Dermis microvascular lymphatic vessel endothelial cell (primary cell): Measurements from ENCODE around the gene DDX25. TPM values are rescaled to one million over a fixed set of nuclear protein-coding genes. Genes with fewer than 3 reads are reported as not detected.
A peak's percentile ranks its signal among the peaks of the same experiment; 100 is the strongest.
"Not testable (repeated sequence)": the region's sequence is repeated elsewhere in the genome, so short reads cannot be mapped to it uniquely, and the experiment has no call there.

ENCODE experiments used
- DNase-seq, 2 donors: peaks; one replicate each; pipeline versions ENCODE4 v3.0.0 to v3.0.0-alpha.2; 2010; ENCODE audit warnings: low read depth in 2 of 2
- total RNA-seq: library from RNA; depleted of rRNA; stranded (reverse); fragments of >200 nt; gene quantifications from 2 replicates; pipeline ENCODE4 v1.2.1, GENCODE V29; 2014

Gene DDX25
- total RNA-seq, 1 donor from 2014 or later, result not detected

DNA sequence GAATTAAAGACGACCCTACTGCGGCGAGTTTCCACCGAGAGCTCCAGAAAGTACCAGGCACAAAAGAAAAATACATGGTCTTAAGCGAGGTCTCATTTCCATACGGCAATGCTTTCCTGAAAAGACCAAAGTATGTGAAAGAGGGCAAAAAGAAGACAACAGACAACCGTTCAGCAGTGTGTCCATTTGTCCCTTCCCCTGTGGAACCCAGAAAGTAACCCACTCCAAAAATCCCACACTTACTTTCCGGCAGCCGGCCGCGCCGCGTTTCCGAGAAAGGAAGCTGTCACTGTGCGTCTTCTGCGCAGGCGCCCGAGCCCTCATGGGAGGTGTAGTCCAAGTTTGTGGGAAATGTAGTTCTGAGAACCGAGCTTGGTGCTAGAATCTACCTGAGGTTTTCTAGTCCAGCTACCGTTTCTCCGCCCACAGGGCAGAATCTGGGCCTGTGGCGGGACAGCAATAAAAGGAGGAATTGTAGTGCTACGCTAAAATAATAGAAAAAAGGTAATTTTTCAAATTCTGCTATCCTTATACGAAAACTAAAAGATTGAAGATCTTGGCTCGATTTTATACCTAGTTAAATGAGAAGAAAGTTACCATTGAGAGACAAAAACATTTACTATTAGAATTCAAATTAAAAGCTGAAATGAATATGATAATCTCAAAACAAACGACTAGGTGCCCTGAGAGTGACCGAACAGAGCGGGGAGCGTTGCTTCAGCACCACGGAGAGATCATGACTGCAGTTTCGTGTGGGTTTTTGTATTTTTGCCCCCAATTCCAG, 1.2 kb upstream of the DDX25 start, which contains the start of gene PUS3:
Gene PUS3, minus strand, starts transcription at position 280 of the 784 bp plus-strand sequence. CDS start 6,922 bp downstream, outside the sequence.
- peak; percentile 71 to 84 for DNase-seq

DNA sequence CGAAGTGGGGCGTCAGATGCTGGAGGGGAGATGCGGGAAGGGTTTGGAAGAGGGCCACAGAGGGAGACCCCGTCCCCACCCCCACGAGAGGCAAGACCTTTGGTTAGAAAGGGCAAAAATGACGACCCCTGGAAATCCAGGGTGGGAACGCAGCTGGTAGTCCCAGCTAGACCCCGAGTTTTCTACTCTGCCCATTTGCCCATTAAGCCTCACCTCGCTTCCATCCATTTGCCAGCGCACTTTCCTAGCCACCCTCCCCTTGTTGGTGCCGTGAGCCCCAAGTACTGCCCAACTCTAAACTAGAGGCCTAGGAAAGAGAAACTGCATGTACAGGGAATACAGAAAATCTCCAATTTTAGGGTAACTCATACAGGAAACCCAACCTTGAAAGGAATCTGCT, 370 bp downstream of the DDX25 start:
- DNase-seq, result no peak

- DNase-seq, result no peak
Observed at GRCh38 chr11:125910226-125910849, 6.0 kb downstream of the DDX25 start.

DNA sequence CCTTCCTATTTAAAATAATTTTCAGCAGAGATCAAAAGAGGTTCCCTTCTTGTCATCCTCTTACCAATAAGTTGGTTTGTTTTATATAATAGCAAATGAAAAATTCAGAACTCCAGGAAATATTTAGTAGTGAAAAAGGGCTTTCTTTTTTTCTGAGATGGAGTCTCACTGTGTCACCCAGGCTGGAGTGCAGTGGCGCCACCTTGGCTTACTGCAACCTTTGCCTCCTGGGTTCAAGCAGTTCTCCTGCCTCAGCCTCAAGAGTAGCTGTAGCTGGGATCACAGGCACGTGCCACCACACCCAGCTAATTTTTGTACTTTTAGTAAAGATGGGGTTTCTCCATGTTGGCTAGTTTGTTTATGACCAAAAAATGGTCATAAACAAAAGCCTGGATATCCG, 10.3 kb downstream of the DDX25 start:
- not testable (repeated sequence) for DNase-seq

- DNase-seq, result no peak
Observed at GRCh38 chr11:125916683-125917347, 12.5 kb downstream of the DDX25 start.

DNA sequence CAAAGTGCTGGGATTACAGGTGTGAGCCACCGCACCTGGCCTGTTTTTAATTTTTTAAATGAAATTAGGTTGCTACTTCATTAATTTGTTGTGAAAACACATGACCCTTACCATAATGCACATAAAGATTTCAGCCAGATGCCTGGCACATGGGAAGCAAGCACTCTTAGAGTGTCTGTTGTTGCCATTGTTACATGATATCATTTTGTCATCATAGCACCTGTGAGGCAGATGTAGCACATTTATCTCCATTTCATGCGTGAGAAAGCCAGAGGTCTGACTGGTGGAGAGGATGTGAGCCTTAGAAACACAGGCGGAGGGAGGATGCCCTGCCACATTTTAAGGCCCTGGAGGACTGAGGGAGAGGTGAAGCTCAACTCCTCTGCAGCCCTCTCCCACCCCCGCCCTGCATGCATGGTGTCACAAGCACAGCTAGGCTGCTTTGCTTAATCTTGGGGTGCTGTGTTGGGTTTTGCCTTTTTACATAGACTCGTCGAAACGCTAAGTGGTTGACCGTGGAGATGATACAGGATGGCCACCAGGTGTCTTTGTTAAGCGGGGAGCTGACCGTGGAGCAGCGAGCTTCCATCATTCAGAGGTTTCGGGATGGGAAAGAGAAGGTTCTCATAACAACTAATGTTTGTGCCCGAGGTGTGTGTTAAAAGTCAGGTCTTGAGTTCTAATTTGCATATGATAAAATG, 14.0 kb downstream of the DDX25 start:
- no peak for DNase-seq

DNA sequence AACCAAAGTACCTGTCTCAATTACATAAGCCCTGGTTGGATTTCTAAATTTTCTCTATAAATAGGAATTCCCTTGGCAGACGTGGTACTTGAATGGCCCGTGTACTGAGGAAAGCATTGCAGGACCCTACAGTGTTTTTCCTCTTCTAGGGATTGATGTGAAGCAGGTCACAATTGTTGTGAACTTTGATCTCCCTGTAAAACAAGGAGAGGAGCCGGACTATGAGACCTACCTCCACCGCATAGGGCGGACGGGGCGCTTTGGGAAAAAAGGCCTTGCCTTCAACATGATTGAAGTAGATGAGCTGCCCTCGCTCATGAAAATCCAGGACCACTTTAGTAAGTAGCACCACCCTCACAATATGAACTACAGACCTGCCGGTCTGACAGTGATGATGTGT, 16.7 kb downstream of the DDX25 start:
- no peak for DNase-seq

DNA sequence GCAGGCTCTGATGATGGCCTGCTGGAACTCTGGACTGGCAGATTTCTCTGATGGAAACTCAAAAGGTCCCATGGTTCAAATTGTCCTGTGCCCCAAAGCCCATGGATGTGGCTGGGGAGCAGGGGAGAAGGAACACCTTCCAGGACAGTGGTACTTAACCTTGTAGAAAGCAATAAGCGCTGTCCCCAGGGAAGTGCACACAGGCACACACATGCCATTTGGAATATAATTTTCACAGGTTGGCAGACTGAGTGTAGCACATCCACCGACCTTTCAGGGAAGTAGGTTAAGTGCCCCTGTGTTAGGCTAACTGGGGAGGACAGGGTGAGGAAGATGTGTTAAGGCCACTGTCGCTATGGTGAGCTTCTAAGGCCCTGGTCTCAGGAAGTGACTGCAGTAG, 17.8 kb downstream of the DDX25 start:
- no peak for DNase-seq

DNA sequence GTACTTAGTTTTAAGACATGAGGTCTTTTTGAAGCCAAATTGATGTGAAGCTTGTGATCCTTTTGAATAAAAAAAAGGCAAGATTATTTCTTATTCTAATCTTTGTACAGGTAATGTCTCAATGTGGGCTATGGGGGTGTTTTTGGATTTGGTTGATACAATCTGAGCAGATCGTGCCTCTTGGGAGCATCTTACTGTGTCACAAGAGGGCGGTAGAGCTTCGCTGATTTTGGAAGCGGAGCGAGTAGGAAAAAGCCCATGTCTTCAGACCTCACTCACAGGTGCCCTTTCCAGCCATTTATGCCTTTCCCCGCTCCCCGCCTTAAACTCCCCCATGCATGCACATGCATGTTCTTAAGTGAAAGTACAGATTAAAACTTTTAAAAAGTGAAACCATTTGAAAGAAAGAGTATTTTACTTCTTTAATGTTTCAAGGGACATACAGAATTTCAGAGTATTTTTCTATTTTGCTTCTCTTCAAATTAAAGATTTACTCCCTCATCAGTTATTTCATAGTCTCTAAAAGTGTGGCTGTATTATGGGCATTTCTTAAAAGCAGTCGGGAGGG, 18.8 kb downstream of the DDX25 start:
- peak; percentile 63 to 73 for DNase-seq

GRCh38 chr11:125923633-125924032, 19.3 kb downstream of the DDX25 start:
- no peak for DNase-seq

- DNase-seq, result no peak
Observed at GRCh38 chr11:125924384-125925007, 20.2 kb downstream of the DDX25 start.

DNA sequence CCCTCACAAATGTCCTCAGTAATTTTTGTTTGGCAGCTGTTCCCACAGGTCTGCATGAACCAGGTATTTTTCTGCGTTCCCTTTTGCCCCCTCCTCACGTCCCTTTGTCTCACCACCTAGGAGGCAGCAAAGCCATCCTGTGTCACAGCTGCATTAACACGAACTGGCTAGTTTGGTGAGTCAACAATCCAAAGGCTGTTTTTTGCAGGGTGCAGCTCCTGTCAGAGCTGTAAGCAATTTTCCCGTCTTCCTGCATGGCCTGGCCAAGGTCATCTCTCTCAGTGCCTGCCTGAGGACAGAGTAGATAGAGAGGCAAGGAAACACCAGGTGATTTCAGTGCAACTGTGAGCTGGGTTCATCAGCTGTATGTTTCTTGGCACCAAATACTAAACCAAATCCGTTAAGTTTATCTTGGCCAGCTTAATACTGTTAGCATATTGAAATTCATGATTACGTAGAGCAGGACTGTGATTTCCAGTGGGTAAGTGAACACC, 21.0 kb downstream of the DDX25 start:
- DNase-seq, result peak; percentile 74 to 76

DNA sequence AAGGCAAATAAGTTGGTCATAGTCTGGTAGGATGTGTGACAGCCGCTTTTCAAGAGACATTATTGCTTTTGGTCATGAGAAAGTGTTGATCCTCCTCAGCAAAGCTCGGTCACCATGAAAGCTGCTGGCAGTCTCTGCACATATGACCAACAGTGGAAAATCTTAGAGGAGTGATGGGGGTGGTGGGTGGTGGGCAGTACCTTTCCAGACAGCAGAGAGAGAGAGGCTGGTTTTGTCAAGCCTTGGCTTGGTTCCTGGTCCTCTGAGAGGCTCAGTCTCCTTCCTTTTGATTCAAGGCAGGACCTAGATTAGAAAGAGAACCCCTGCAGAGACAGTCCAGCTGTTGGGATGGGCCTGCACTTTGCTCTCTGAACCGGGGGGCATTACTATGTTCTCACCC, 21.5 kb downstream of the DDX25 start:
- DNase-seq, result no peak

DNA sequence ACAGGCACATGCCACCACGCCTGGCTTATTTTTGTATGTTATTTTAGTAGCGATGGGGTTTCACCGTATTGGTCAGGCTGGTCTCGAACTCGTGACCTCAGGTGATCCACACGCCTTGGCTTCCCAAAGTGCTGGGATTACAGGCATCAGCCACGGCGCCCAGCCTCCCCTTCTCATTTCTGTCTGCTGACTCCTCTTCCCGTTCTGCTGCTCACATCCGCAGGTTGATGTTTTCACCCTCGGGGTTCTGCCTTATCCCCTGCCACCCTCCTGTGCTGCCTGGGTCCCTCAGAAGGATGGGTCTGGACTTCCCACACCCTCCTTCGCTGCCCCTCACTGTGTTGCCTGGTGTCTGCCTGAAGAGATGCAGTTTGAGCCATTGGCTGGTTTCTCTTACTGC, 22.4 kb downstream of the DDX25 start:
- DNase-seq, result no peak

- no peak for DNase-seq
Observed at GRCh38 chr11:125929445-125930075, 25.3 kb downstream of the DDX25 start.

- DNase-seq, result no peak
Observed at GRCh38 chr11:125930076-125930450, 25.8 kb downstream of the DDX25 start.

GRCh38 chr11:125931116-125931515, 26.8 kb downstream of the DDX25 start:
- no peak for DNase-seq

- no peak for DNase-seq
Observed at GRCh38 chr11:125931668-125932067, 27.4 kb downstream of the DDX25 start.

DNA sequence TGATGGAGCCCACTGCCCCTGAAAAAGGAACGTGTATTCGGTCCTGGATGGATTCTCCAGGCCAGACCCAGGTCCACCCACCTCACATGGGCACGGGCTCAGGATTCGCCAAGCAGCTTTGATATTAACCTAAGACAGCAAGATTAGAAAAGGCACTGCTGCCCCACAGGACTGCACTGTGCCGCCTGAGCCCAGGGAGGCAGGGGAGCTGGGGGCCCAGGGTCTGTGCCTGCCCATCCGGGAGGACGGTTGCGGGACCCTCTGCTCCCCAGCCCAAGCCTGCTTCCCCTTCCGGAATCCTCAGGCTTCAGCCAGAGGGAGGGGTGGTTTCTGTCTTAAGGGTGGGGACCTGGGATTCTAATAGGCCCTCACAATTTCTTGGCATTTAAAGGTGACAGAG, 28.0 kb downstream of the DDX25 start:
- DNase-seq, result no peak

GRCh38 chr11:125933030-125933813, 28.9 kb downstream of the DDX25 start:
- no peak for DNase-seq
